Measurements from ENCODE around the gene BEX2.
"Not testable (repeated sequence)": the region's sequence is repeated elsewhere in the genome, so short reads cannot be mapped to it uniquely, and the experiment has no call there.

The BEX2 gene

DNA sequence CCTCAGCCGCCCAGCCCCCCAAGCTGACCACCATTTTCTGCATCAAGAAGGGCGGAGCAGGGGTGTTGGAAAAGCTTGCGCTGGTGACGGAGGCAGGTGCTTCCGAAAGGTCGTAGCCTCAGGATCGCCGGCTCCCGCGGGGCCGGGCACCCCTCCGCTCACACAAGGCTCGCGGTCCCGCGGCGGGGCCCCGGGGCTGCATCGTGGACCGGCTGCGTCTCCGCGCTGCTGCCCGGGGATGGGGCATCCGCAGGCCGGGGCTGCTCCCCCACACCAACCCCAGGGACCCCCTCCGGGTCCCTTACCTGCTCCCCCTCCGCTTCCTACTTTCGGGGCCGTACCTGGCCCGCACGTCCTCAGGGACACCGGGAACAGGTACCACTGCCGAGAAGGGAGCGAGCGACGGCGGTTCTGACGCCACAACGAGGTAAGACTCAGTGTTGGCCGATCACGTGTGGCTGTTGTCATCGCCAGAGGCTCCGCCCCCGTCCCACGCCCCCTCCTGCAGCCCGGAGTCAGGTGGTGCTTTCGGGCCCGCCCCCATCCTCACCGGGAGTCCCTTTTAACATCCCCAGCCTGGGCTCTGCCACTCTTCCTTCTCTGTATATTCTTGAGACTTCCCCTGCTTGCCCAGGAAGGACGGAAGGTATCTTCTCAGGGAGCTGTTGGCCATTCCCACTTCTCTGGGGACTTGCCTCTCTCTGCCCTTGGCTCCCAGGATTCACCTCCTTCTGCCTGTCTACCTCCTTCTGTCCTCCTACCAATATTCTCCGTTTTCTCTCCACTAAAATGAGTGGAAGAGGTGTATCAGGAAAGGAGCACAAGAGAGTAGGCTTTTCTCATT is at the start of gene BEX2:
BEX2 (minus strand) TSS at position 436 of the 844 bp plus-strand sequence. CDS start 1,014 bp downstream, outside the sequence.
- Histone ChIP-seq H3K9me3 (ENCODE audit: severe bottlenecking) (no peaks in the 10 kb centered on the region), H3K27ac (no peak within 1 kb of the TSS; the same call in 1 of the 2 replicates), H3K36me3 (no peaks in the 10 kb centered on the region), H3K27me3 (ENCODE audit: insufficient read depth, low read depth, severe bottlenecking) (peaks cover 28% of the 10 kb centered on the region), H3K4me3 (ENCODE audit: low read depth, low read length) (peak within 1 kb of the TSS; percentile 53)
- TF ChIP-seq, protein P1, sequence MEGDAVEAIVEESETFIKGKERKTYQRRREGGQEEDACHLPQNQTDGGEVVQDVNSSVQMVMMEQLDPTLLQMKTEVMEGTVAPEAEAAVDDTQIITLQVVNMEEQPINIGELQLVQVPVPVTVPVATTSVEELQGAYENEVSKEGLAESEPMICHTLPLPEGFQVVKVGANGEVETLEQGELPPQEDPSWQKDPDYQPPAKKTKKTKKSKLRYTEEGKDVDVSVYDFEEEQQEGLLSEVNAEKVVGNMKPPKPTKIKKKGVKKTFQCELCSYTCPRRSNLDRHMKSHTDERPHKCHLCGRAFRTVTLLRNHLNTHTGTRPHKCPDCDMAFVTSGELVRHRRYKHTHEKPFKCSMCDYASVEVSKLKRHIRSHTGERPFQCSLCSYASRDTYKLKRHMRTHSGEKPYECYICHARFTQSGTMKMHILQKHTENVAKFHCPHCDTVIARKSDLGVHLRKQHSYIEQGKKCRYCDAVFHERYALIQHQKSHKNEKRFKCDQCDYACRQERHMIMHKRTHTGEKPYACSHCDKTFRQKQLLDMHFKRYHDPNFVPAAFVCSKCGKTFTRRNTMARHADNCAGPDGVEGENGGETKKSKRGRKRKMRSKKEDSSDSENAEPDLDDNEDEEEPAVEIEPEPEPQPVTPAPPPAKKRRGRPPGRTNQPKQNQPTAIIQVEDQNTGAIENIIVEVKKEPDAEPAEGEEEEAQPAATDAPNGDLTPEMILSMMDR (IDR thresholded peaks at IDR 0.05; ENCODE audit: low read depth, low read length), result no peak
- peak; percentile 78 for DNase-seq

DNA sequence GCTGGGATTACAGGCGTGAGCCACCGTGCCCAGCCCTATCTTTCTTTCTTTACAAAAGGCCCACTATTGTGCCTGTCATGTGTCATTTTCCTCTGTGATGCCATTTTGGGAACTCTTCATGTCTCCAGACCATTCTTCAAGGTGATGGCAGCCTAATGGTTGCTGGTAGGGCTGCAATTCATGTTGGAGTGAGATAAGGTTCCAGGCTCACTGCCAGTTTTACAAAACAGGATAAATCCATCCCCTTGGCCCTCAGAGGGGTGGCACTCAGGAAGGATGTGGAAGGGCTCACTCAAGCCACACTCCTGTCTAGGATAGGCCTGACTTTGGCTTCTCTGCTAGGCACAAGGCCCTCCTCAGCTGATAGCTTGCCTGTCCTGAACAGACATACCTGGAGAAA is 49.3 kb upstream of the BEX2 start:
- Histone ChIP-seq H3K27me3 (ENCODE audit: insufficient read depth, low read depth, severe bottlenecking) (peaks cover 10% of the 10 kb centered on the region), H3K27ac (no peak overlapping the region), H3K4me3 (ENCODE audit: low read depth, low read length) (no peak overlapping the region), H3K9me3 (ENCODE audit: severe bottlenecking) (no peaks in the 10 kb centered on the region), H3K36me3 (no peaks in the 10 kb centered on the region)
- no peak for DNase-seq
- TF ChIP-seq, protein P1 (IDR thresholded peaks at IDR 0.05; ENCODE audit: low read depth, low read length), result no peak

DNA sequence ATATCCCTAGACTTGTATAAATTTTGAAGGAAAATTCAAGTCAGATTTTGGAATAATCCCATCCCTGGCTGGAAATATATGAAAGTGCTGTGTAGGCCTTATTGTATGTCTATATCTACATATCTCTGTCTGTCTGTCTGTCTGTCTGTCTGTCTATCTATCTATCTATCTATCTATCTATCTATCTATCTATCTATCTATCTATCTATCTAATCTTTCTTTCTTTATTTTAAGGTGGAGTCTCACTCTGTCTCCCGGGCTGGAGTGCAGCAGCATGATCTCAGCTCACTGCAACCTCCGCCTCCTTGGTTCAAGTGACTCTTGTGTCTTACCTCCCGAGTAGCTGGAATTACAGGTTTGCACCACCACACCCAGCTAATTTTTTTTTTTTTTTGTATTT is 48.8 kb upstream of the BEX2 start:
- not testable (repeated sequence) for H3K36me3 ChIP-seq; H3K4me3 ChIP-seq (ENCODE audit: low read depth, low read length); H3K27me3 ChIP-seq (ENCODE audit: insufficient read depth, low read depth, severe bottlenecking); H3K9me3 ChIP-seq (ENCODE audit: severe bottlenecking); DNase-seq; H3K27ac ChIP-seq

DNA sequence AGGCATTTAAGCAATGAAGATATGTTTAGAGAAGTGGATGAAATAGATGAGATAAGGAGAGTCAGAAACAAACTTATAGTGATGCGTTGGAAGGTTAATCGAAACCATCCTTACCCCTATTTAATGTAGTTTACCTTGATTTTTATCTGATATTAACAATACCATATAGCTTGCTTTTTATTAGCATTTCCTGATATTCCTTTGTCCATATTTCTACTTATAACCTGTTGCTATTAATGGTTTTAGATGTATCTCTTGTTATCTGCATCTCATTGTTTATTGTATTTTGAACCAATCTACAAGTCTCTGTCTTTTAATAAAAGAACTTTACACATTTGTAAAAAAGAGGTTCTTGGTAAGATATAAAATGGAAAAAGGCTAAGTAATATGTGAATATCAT is 47.1 kb upstream of the BEX2 start:
- Histone ChIP-seq H3K36me3 (no peaks in the 10 kb centered on the region), H3K27ac (no peak overlapping the region), H3K9me3 (ENCODE audit: severe bottlenecking) (no peaks in the 10 kb centered on the region), H3K27me3 (ENCODE audit: insufficient read depth, low read depth, severe bottlenecking) (peaks cover 7% of the 10 kb centered on the region), H3K4me3 (ENCODE audit: low read depth, low read length) (no peak overlapping the region)
- DNase-seq, result no peak
- TF ChIP-seq, protein P1 (IDR thresholded peaks at IDR 0.05; ENCODE audit: low read depth, low read length), result no peak

DNA sequence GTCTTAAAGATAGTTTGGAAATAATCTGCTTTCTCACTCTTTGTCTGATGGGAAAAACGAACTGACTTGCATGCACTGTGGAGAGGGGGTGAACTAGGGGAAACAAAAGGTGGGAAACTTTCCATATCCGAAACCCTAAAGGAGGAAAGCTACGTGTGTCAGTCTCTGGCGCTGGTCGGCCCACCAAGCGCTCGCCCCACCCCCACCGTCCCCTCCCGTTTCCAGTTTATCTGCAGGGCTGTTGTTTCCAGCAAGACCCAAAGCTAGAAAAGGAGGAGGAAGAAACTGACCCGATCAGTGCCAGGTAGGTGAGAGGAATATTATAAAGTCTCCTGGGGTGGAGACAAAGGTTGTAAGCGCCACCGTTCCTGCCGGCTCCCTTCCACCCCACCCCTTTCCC is 46.1 kb upstream of the BEX2 start:
- no peak for DNase-seq
- H3K4me3 ChIP-seq (ENCODE audit: low read depth, low read length), result peak overlapping the region; percentile 68
- peak overlapping the region; percentile 41; the same call in 1 of the 2 replicates for H3K27ac ChIP-seq
- H3K27me3 ChIP-seq (ENCODE audit: insufficient read depth, low read depth, severe bottlenecking), result peaks cover 7% of the 10 kb centered on the region
- no peaks in the 10 kb centered on the region for H3K36me3 ChIP-seq
- TF ChIP-seq, protein P1 (IDR thresholded peaks at IDR 0.05; ENCODE audit: low read depth, low read length), result no peak
- H3K9me3 ChIP-seq (ENCODE audit: severe bottlenecking), result no peaks in the 10 kb centered on the region

DNA sequence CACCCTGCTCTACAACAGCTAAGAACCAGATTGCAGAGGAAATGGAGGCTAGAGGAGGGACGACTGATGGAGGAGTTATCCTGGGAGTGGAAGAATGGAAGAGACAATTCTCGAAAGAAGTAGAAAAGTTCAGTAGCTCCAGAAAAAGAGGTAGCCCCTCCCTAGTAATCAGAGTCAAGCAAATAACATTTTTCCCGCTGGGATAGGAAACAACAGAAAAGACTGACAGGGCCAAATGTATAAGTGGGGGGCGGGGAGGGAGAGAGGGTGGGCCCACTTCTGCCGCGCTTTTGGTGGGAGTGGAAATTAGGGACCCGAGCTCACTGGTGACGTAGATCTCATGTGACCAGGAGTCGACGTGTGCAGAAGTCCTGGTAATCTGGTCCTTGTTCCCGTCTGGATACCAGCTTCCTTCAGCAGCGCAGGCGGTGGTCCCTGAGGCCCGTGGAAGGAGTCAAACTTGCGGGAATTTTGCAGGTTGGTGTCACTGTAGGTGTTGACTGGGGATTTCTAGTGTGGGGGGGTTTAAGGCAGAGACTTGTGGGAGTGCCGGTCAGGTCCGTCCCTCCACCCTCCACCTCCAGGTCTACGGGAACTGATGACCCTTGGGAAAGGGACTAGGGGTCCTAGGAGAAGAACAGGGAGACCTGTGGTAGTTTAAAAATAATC is 45.5 kb upstream of the BEX2 start, which contains the start of gene TCEAL9:
TCEAL9 (plus strand) TSS at position 377 of the 669 bp plus-strand sequence. CDS start 1,179 bp downstream, outside the sequence.
- Histone ChIP-seq H3K36me3 (no peaks in the 10 kb centered on the region), H3K9me3 (ENCODE audit: severe bottlenecking) (no peaks in the 10 kb centered on the region), H3K27ac (peak within 1 kb of the TSS; percentile 41), H3K27me3 (ENCODE audit: insufficient read depth, low read depth, severe bottlenecking) (peaks cover 7% of the 10 kb centered on the region), H3K4me3 (ENCODE audit: low read depth, low read length) (peak within 1 kb of the TSS; percentile 68)
- DNase-seq, result peak; percentile 45
- TF ChIP-seq, protein P1 (IDR thresholded peaks at IDR 0.05; ENCODE audit: low read depth, low read length), result no peak

Measured in WERI-Rb-1 (cell line).